Hematopoietic multipotent progenitor cell treated with erythropoietin and hydrocortisone succinate and interleukin-3 and kit ligand, for 15 days (in vitro differentiated cells): Measurements from ENCODE around the gene MAPRE3.
"Not testable (repeated sequence)": the region's sequence is repeated elsewhere in the genome, so short reads cannot be mapped to it uniquely, and the experiment has no call there.

Source experiments
- DNase-seq: peaks from one replicate; pipeline ENCODE4 v3.0.0-alpha.2; 2015; ENCODE audit warnings: low spot score

The MAPRE3 gene

GRCh38 chr2:27070653-27071276 is 100.3 kb downstream of the MAPRE3 start:
- DNase-seq = no peak

DNA sequence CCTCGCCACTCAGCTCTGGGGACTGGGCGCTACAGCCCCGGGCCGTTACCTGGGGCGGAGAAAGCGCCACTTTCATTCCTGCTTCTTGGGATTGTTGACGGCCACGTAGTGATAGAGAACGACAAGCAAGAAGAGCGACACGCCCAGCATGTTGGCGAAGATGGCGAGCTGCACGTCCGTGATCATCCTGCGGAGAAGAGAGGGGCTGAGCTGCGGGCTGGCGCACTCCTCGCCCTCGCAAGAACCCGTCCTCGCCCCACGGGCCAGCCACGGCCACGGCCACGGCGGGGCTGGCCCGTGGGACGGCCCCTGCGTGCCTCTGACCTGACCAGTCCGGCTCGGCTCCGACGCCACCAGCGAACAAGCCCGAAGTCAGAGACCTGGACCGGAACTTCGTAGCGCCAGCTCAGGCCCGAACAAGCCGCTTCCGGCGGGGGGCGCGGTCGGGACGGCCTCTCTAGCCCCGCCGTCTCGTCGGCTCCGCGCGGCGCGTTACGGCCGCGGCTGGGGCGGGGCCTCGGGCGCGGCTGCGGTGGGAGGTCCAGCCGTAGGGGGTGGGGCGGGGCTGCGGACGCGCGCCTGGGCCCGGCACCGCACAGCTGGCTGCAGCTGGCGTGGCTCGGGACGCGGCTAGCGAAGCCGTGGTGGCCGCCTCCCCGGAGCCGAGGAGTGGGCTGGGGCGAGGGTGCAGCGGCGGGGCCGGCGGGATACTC is 101.0 kb downstream of the MAPRE3 start, which contains the start of gene OST4:
Gene OST4, minus strand, starts transcription at position 378 of the 713 bp plus-strand sequence.
- DNase-seq = peak; percentile 92

GRCh38 chr2:27071990-27072830 is 101.8 kb downstream of the MAPRE3 start:
- no peak for DNase-seq

DNA sequence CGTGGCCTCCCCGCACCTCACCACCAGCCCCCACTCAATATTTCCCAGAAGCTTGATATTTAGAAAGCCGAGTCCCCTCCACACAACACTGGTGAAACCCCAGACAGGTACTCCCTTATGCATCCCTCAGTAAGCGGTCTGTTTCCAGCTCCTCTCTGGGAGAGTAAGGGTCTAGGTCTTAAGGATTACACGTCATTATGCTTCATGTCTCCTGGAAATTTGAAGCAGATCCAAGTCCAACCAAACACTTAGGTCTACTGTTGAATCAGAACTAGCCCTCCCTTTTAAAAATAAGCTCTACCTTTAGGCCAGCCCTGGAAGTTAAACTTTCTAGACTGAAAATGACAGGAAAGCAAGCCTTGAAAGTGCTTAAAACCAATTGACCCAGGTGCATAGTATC is 102.5 kb downstream of the MAPRE3 start:
- DNase-seq = no peak

- DNase-seq = no peak
Observed at GRCh38 chr2:27073782-27074181, 103.3 kb downstream of the MAPRE3 start.

- DNase-seq = no peak
Observed at GRCh38 chr2:27074738-27075565, 104.5 kb downstream of the MAPRE3 start.

DNA sequence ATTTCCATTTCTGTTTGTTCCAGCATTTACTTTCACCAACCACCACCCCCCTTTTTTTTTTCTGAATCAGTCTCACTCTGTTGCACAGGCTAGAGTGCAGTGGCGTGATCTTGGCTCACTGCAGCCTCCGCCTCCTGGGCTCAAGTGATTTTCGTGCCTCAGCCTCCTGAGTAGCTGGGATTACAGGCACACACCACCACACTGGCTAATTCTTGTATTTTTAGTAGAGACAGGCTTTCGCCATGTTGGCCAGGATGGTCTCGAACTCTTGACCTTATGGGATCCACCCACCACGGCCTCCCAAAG is 105.1 kb downstream of the MAPRE3 start:
- DNase-seq = not testable (repeated sequence)

DNA sequence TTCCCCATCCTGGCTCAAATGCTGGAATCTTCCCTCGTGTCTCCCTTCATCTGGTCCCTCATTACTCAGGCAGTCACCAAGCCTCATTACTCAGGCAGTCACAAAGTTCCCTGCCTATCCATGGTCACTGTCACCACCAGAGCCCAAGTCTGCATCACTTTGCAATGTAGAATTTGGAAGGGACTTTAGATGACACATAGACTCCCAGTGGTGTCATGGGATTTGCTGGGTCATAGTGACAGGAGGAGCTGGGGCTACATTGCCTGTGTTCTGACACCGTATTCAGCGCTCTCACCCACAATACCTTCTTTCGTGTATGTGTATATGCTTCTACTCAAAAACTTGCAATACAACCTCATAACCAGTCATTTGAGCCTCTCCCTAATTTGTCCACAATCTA is 105.9 kb downstream of the MAPRE3 start:
- DNase-seq = no peak
